Kidney (tissue), 14 donors: ENCODE data around the gene TCF12. TPM values are rescaled to one million over a fixed set of nuclear protein-coding genes. Genes with fewer than 3 reads are reported as not detected.

Experiments used
- DNase-seq, 5 donors: peaks; one replicate each; pipeline ENCODE4 v3.0.0-alpha.2; 2013 to 2020
- FAIRE-seq: peaks from 2 replicates; lab custom pipeline; 2012; peaks lifted over from hg19 to GRCh38; lab: Jason Lieb, UNC
- H3K27ac ChIP-seq, 2 donors: one replicate each; pipeline ENCODE4 v1.7.0; 2013; ENCODE audit warnings: low read depth in 2 of 2, low read length in 2 of 2, inconsistent platforms in 1 of 2
- H3K27me3 ChIP-seq: one replicate; pipeline ENCODE4 v1.7.1; 2013; ENCODE audit warnings: low read length, inconsistent platforms; ENCODE audit not compliant: control insufficient read depth, insufficient read depth
- H3K36me3 ChIP-seq, 3 donors: one replicate each; pipeline versions ENCODE4 v1.7.0 to v1.7.1; 2013; ENCODE audit warnings: low read length in 3 of 3, control low read depth in 1 of 3, inconsistent platforms in 1 of 3; ENCODE audit not compliant: insufficient read depth in 3 of 3, control insufficient read depth in 2 of 3
- H3K4me1 ChIP-seq, 3 donors: one replicate each; pipeline versions ENCODE4 v1.7.0 to v1.7.1; 2013; ENCODE audit warnings: low read length in 3 of 3, inconsistent platforms in 1 of 3, low read depth in 1 of 3; ENCODE audit not compliant: control insufficient read depth in 2 of 3, insufficient read depth in 2 of 3
- H3K4me3 ChIP-seq, 3 donors: one replicate each; pipeline versions ENCODE4 v1.7.0 to v1.8.1; 2013; ENCODE audit warnings: low read length in 3 of 3, control low read depth in 1 of 3, inconsistent platforms in 1 of 3
- H3K9ac ChIP-seq, 3 donors: one replicate each; pipeline versions ENCODE4 v1.7.0 to v1.7.1; 2013; ENCODE audit warnings: low read length in 3 of 3, control low read depth in 1 of 3, inconsistent platforms in 1 of 3
- H3K9me3 ChIP-seq, 3 donors: one replicate each; pipeline versions ENCODE4 v1.7.0 to v1.7.1; 2013; ENCODE audit warnings: low read length in 3 of 3, control low read depth in 1 of 3, inconsistent platforms in 1 of 3; ENCODE audit not compliant: control insufficient read depth in 2 of 3, insufficient read depth in 1 of 3
- CTCF ChIP-seq: IDR thresholded peaks from 3 replicates; pipeline ENCODE4 v1.5.1; 2012; ENCODE audit warnings: mild to moderate bottlenecking, moderate library complexity, borderline replicate concordance; ENCODE audit not compliant: insufficient read depth; ENCODE audit errors: extremely low read depth
- intact Hi-C: fragments of 100-400 bp; cut with DNase I; formaldehyde crosslinking; loops from one replicate; pipeline ENCODE4 v1.11.1; 2022
- polyA plus RNA-seq: library from polyadenylated mRNA; stranded (reverse); fragments of 350-450 nt; fragmentation: Illumina TruSeq; extraction: RNeasy Lipid Tissue Mini Kit (QIAGEN cat#74804); gene quantifications from one replicate; pipeline ENCODE4 v1.2.3, GENCODE V29; 2014; ENCODE audit warnings: low read depth, low replicate concordance; ENCODE audit not compliant: insufficient read depth
- total RNA-seq: library from RNA; stranded (reverse); fragmentation: NEBNext Ultra II Directional; extraction: Animal tissue kit (Norgen Biotek cat#: 25700); gene quantifications from one replicate; pipeline ENCODE4 v1.2.1, GENCODE V29; 2021
- donor health status: control.
- donor health status: control.
- donor health status: control.
- donor health status: control.
- donor health status: control.
- donor health status: DM: yes; HTN: yes; CAD: no.
- donor health status: Normal renal cell carcinoma (clear cell type).

TCF12 gene
- total and polyA plus RNA-seq, 2 donors from 2014 or later = 16.3 to 116 TPM

GRCh38 chr15:57172925-57173324, 254.5 kb downstream of the TCF12 start:
- FAIRE-seq (no peak), DNase-seq (no peak)
- Histone ChIP-seq H3K4me1 (peaks cover 0 to 10% (median 3%) of the 10 kb centered on the region in 3 donors), H3K9me3 (no peaks in the 10 kb centered on the region), H3K4me3 (no peak overlapping the region), H3K27ac (no peak overlapping the region), H3K27me3 (no peaks in the 10 kb centered on the region), H3K36me3 (no peaks in the 10 kb centered on the region), H3K9ac (no peak overlapping the region)
- TF ChIP-seq CTCF = no peak
- intact Hi-C loops = no loop called here

DNA sequence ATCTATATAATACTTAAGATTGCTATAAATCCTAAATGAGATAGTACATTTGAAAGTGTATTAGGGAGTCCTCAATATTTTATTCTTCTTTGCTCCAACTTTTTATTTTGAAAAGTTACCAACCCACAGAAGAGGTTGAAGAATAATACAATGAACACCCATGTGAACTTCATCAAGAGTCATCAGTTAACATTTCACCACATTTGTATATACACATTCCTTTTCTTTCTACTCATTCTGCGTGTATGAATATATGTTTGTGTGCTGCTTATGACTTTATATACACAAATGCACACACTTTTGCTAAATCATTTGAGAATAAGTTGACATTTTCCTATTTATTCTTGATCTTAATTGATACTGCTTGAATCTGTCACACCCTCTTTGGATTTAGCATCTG, 264.6 kb downstream of the TCF12 start:
- no peak for TF ChIP-seq CTCF
- H3K27ac ChIP-seq = no peak overlapping the region

DNA sequence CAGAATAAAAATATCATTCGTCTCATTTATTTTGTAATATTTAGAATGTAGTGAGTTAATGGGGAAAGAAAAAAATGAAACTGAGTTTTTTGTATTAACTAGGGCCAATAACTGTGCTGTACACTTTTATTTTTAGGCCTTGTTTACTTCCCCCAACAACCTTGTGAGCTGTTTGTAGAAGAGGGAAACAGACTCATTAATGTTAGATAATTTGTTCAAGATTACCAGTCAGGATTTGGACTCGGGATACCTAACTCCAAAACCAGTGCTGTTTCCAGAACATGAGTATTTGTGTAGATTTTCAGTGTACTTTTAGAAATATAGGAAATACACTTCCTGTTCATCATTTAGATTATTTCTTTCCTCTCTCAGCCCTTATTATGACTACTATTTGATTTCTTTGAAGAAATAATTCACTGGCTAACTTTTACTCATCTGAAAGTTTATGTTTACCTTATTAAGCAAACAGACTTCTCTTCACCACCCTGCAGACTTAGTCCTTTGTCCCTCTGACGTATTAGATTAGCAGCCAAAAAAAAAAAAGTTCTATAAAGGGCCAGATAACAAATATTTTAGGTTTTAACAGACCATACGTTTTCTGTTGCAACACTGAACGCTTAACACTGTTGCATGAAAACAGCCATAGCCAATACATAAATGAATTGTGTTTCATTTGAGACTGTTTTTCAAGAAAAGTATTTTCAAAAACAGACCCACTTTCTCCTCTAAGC, 265.3 kb downstream of the TCF12 start:
- no peak for DNase-seq
- intact Hi-C loops = no loop called here
- Histone ChIP-seq H3K36me3 (no peaks in the 10 kb centered on the region), H3K27me3 (no peaks in the 10 kb centered on the region), H3K9me3 (peaks cover 0 to 5% (median 0%) of the 10 kb centered on the region in 3 donors), H3K27ac (no peak overlapping the region), H3K9ac (no peak overlapping the region), H3K4me1 (peaks cover 0 to 5% (median 0%) of the 10 kb centered on the region in 3 donors), H3K4me3 (peak overlapping the region in 1 of 3 donors; percentile 23)
- no peak for TF ChIP-seq CTCF
- peak; percentile 19 for FAIRE-seq

More for the DNA sequence above, 264.6 kb downstream of the TCF12 start:
- peaks cover 0 to 5% (median 0%) of the 10 kb centered on the region in 3 donors for H3K4me1 ChIP-seq
- H3K27me3 ChIP-seq = no peaks in the 10 kb centered on the region
- no peak overlapping the region for H3K4me3 ChIP-seq
- intact Hi-C loops = no loop called here
- H3K36me3 ChIP-seq = no peaks in the 10 kb centered on the region
- no peak overlapping the region for H3K9ac ChIP-seq
- peaks cover 0 to 5% (median 0%) of the 10 kb centered on the region in 3 donors for H3K9me3 ChIP-seq
- no peak for DNase-seq
- FAIRE-seq = no peak
